Nucleus accumbens (tissue), 56 donors: ENCODE data around the gene KCNK6.

Experiments used
- DNase-seq, 56 donors: peaks; one replicate each; lab custom pipeline; 2025; lab: John Stamatoyannopoulos, UW

Gene KCNK6

GRCh38 chr19:38293281-38293680 is 26.4 kb upstream of the KCNK6 start:
- no peak for DNase-seq

GRCh38 chr19:38294090-38294489 is 25.6 kb upstream of the KCNK6 start:
- DNase-seq, result peak in 25 of 56 donors; percentile 4 to 65 (median 24)

DNA sequence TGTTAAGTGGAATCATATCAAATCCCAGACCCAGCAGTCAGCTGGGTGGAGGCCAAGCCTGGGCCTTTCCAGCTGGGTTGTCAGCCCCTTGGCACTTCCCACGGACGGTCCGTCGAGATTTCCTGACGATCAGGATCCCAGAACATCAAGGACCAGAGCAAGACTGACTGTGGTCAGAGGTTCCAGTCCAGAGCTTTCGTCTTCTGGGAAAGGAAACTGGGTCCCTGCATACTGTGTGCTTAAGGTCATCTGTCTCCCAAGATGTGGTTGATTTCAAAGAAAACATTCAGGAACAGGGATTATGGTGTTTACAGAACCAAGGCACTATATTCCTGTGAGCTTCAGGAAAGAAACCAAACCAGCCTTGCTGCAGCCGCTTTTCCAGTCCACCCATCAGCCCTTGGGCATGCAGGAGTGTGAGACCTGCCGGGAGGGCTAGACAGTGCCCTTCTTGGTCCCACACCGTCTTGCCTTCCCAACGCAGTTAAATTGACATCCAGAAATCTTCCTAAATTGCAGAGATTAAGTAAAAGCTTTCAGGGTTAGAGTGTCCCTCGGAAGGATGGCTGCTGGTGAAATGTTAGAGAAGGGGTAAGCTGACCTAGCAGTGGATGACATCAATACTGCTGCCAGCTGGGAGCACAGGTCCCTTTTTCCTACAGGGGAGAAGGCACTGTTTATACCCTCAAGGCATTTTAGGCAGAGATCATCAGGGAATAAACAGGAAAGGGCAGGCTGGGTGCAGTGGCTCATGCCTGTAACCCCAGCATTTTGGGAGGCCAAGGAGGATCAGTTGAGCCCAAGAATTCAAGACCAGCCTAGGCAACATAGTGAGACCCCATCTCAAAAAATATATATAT is 20.6 kb upstream of the KCNK6 start:
- no peak for DNase-seq

DNA sequence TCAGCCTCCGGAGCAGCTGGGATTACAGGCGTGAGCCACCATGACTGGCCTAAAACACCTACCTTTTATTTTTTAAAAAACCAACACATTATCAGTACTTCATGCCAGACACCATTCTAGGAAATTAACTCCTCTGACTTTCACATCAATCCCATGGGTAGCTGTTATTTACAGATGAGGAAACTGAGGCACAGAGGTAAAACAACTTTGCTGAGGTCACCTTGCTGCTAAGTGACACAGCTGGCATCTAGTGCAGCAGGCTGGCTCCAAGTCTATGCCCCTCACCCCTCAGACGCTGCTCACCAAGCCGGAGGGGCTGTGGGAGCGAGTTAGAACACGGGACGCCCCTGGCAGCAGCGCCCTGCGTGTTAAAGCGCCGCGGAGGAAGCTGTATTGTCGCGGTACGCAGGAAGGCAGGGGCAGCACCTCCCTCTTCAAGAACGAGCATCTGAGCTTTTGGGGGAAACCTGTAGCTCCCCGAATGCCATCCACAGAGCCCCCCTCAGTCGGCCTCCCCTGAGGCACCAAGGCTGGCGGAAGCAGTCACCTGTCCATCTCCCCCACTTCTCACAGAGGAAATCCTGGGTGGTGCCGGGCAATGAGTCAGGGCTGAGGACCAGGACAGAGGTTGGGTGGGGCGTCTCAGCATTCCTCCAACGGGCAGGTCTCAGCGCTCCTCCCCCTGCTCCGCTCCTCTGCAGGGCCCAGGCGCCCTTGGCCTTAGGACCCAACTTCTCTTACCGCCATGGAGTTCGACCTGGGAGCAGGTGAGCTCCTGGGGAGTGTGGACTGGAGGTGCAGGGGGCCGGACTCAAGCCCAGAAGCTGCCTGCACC is 15.9 kb upstream of the KCNK6 start, which contains the start of gene C19orf33:
TSS of gene C19orf33 (plus strand) at position 735 of the 835 bp plus-strand sequence. CDS start at position 746, 11 bp downstream.
- DNase-seq, result no peak

- DNase-seq, result no peak
These were observed 15.2 kb upstream of the KCNK6 start for GRCh38 chr19:38304352-38304865.

DNA sequence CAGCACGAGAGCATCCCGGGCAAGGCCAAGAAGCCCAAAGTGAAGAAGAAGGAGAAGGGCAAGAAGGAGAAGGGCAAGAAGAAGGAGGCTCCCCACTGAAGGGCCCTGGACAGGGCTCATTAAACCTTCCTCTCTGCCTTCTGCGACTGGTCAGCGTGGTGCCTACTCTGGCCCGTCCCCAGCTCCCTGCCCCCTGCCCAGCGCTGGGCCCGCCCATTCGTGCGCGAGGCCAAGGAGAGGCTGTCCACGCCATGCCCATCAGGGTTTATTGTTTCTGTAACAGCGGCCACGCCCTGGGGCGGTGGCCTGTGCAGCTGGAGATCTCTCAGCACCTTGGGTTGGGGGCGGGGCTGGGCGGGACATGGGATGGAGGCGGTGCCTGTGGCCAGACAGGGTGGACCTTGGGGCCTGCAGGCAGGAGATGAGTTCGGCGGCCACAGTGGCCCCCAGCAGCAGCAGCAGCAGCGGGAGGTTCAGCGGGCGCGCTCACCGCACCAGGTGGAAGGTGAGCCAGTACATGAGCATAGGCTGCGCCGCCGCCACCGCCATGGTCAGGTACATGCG is 14.7 kb upstream of the KCNK6 start:
- no peak for DNase-seq

DNA sequence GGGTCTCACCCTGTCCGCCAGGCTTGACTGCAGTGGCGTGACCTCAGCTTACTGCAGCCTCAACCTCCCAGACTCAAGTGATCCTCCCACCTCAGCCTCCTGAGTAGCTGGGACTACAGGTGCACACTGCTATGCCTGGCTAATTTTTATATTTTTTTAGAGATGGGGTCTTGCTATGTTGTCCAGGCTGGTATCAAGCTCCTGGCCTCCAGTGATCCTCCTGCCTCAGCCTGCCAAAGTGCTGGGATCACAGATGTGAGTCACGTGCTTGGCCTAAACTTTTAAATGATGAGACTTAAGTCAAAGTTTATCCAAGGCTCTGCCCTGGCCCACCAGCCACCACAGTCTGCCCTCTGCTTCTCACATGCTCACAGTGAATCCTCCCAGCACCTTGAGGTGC is 13.4 kb upstream of the KCNK6 start:
- DNase-seq, result no peak

DNA sequence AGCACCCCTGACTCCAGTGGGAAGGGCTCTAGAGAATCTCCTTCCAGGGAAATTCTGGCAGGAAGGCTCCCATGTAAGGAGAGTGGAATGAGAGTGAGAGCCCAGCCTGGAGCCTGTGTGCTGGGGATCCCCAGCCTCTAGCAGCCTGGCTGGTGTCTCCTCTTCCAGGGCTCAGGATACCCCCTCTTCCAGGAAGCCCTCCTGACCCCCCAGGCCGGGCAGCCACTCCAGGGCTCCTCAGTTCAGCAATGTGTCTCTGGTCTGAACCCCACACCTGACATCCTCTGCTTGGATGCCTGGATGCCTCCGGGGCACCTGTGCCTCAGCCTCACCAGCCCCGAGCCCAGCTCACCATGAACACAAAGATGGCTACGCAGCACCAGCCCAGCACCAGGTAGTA is 12.6 kb upstream of the KCNK6 start:
- DNase-seq, result no peak

GRCh38 chr19:38307597-38307996 is 12.0 kb upstream of the KCNK6 start:
- no peak for DNase-seq

- DNase-seq, result no peak
These were observed 11.5 kb upstream of the KCNK6 start for GRCh38 chr19:38308006-38308766.

DNA sequence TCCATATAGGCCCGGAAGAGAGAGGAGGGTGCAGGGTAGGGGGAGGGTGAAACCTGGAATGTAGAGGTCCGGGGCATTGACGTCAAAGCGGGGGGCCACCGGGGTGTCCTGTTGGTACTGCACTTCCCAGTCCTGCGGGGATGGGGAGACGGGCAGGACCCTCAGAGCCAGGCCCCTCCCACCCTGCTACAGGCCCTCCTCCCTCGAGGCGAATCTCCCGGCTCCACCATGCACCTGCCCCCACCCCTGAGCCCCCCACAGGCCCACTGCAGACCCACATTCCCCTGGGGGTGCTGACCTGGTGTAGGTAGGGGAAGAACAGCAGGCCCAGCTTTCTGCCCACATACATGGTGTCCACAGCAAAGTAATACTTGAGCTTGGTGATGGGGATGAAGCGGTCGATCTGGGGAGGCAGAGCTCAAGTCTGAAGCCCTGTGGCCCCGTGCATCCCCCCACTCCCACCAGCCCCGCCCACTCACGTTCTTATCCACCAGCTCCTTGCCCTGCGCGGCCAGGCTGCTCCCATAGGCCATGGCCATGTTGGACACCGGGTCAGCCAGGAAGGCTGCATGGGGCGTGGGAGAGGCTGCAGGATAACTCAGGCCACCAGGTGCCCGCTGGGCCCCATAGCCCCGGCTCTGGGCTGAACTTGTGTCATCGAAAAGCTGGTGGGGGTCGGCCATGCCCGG is 10.6 kb upstream of the KCNK6 start:
- no peak for DNase-seq

DNA sequence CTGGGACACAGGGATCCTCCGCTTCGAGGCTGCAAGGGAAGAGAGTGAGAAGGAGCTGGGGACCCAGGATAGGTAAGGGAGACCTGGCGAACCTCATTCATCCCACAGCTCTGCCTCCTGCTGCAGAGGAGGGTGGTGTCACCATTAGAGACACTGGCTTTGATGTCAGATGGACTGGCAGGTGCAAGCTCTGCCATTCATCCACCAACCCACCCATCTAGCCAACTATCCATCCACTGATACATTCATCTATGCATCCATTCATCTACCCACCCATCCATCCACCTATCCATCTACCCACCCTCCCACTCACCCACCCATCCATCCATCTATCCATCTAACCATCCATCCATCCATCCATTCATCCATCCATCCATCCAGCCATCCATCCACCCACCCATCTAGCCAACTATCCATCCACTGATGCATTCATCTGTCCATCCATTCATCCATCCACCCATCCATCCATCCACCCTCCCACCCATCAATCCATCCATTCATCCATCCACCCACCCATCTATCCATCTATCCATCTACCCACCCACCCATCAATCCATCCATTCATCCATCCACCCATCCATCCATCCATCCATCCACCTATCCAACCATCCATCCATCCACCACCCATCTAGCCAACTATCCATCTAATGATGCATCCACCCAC is 9.9 kb upstream of the KCNK6 start:
- DNase-seq, result no peak

- DNase-seq, result no peak
These were observed 9.4 kb upstream of the KCNK6 start for GRCh38 chr19:38310279-38310670.

- DNase-seq, result no peak
These were observed 8.7 kb upstream of the KCNK6 start for GRCh38 chr19:38310986-38311385.

GRCh38 chr19:38315657-38316476 is 3.8 kb upstream of the KCNK6 start, which contains the start of gene YIF1B:
TSS of gene YIF1B (minus strand) at chr19:38315947. CDS start at chr19:38315917, 30 bp downstream.
- DNase-seq, result peak; percentile 79 to 99 (median 96)

GRCh38 chr19:38316477-38317067 is 3.1 kb upstream of the KCNK6 start:
- peak in 1 of 56 donors; percentile 44 for DNase-seq

DNA sequence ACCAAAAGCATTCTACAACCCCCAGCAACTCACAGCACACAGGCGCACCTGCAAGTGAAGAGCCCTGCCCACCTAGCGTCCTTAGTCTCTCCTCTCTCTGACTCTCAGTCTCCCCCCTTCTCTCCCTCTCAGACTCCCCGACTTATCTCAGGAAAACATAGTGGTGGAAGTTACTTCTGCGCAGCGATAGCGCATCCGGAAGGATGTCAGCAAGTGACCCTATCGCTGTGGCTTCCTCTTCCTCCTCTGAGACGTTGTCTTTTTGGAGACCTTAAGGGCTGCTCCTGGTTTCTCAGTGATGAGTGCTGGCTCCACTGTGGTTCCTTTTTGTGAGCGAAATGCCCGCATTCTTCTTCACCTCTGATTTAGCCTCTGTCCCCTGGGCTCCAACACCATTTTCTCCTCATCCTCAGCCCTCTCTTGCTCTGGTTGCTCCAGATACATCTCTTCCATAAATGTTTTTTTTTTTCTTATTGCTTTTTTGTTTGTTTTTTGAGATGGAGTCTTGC is 2.5 kb upstream of the KCNK6 start:
- peak in 6 of 56 donors; percentile 2 to 20 (median 10) for DNase-seq
